HG03571 (cell line): ENCODE data around the gene MLYCD.

ENCODE experiments used
- ATAC-seq: cut with Tn5 transposase; IDR thresholded peaks from one replicate; pipeline ENCODE4 v1.9.1; 2021; ENCODE audit not compliant: unreplicated experiment

MLYCD gene

DNA sequence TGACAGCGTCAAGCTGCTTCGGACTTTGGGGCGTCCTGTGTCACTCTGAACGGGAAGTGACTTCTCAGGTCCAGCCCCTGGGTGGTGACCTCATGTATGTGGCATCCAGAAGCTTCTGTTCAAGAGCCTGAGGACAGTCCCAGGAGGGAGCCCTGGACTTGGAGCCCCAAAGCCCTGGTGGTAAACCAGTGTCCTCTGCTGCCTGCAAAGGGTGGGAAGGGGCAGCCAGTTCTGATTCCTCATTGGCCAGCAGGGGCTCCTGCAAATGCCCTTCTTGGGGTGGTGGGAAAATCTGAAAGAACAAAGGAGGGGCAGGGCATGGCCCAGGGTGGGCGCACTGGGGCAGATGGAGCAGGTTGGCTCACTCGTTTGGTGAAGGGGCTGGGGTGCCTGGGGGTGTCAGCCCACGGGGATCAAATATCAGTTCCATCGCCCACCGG, 55.7 kb downstream of the MLYCD start:
- no peak for ATAC-seq

DNA sequence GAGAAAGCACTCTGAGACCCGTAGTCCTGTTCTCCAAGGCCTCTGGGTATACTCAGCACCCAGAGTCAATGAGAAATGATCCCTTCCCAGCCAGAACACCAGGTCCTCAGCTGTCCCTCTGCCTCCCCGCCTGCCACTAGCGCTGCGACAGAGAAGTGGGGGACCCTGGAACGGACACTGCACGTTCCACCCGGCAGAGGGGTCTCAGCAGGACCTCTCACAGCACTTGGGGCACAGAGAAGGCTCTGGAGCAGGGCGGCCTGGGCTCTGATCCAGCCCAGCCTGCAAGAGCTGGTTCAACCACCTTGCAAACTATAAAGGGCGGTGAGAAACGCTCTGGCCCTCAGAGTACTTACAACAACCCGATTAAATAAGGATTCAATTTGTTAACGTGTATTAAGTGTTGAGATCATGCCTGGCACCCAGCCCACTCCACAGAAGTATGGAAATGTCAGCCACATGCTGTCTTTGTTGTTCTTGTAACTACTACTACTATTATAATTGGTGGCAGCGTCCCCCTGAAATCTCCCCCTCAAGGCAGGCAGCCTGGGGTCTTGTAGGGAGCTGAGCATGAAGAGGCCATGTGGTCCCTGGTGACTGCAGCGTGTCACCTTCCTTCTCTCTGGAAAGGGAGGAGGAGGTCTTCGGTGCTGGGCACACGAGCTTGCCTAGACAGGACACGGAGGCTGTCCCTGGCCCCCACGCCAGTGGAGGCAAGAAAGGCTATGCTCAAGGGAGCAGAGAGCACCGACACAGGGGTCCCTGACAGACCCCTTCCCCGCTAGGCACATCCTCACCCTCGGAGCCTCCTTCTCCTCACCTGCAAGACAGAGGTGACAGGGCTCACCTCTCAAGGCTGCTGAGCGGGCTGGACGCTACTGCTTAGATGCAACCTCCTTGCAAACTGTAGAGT, 56.6 kb downstream of the MLYCD start:
- no peak for ATAC-seq

DNA sequence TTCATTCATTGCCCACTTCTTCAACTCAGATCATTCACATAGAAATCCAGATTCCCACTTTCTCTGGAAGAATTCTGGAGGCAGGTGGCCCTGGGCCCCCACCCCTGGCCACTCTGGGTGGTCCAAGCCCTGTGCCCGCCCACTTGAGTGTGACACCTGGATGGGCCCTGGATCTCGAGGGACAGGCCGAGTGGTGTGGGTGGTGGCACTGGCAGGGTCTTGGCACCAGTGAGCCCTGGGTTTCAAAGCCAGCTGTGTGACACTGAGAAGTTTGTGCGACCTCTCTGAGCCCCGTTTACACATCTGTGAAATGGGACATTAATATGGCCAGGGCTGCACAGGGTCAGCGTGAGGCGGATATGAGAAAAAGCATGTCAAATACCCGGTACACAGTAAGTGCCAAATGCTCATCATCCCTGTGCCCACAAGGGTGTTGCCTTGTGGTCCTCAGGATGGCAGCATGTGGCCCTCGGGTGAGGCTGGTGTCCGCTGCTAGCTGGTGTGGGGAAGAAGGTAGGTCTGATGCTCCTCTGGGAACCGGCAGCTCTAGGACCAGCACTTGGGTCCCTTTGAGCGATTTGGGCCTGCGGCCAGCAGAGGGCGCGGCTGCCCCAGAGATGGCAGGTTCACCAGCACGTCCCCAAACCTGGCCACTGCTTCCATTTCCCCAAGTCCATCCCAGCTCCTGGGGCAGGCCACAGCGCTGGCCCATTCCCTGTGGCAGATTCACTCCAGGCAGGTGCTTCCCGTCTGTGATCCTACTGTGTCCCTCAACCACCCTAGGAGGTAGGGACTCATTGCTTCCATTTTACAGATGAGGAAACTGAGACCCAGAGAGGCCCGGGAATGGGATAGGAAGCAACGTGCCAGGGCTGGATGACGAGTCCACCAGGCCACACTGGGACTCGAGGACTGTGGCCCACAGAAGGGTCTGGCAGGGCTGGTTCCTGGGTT, 57.7 kb downstream of the MLYCD start:
- ATAC-seq: no peak

DNA sequence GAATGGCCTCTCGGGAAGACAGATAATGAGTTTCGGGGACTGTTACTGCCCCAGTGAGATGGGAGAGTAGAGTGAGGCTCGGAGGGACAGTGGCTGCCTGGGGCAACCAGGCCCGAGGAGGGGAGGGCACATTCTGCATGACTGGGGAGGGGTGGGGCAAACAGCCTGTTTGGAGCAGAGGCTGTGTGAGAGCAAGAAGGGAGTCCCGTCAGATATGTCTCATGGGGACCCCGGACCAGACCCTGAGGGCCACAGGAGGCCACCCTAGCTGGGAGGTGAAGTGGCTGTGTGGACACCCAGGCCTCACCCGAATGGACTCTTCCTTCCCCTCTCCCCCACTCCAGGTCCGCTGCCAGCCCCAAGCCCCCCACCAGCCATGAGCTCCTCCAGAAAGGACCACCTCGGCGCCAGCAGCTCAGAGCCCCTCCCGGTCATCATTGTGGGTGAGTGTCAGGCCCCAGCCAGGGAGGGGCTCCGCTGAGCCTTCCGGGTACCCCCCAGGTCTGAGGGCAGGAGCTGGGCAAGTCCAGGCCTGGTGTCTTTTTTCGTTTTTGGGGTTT, 58.5 kb downstream of the MLYCD start:
- ATAC-seq: no peak

DNA sequence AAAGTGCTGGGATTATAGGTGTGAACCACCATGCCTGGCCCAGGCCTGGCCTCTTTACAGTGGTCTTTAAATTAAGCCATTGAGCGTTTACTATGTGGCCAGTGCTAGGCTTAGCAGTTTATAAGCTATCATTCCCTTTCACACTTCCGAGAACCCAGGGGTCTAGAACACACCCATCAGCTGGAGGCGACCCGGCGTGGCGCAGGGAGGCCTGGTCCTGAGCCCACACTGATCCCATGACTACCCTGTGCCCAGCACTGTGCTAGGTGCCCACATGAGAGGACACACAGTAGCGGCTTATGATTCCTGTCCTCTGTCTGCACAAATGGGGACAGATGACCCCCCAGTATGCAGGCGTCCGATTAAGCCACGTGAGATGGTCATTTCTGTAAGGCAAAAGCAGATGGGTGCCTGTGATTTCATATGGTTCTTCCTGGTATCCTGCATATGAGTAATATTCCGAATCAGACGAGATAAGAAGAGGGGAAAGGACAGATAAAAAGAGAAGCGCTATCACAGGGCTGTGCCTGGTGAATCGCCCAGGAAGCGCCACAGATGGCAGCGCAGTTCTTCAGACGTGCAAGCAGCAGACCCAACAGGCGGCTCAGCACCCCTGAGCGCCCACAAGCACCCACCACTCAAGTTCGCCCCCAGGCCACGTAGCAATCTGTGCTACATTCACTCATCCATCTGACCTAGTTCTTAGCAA, 59.4 kb downstream of the MLYCD start:
- ATAC-seq: no peak

DNA sequence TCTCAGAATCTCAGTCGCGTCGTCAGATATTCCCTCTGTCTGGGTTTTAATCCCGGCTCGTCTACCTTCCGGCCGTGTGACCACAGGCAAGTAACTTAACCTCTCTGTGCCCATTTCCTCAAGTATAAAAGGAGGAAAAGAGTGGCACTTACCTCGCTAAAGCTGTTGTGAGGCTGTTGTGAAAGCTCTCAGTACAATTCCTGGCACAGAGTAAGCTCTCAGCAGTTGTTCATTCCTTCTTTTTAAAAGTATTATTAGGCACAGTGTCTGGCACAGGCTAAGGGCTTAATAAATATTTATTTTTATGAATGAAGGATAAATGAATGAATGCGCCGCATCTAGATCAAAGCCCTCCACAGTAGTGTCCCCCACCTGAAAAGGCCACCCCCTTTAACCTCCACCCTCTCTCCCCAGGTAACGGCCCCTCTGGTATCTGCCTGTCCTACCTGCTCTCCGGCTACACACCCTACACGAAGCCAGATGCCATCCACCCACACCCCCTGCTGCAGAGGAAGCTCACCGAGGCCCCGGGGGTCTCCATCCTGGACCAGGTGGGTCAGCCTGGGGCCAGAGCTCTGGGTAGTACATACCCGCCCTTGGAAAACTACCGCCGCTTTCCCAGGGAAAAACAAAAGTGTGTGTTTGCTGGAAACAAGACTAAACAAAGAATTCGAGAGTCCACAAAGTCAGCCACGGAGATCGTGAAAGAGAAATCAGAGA, 60.1 kb downstream of the MLYCD start:
- ATAC-seq: no peak

DNA sequence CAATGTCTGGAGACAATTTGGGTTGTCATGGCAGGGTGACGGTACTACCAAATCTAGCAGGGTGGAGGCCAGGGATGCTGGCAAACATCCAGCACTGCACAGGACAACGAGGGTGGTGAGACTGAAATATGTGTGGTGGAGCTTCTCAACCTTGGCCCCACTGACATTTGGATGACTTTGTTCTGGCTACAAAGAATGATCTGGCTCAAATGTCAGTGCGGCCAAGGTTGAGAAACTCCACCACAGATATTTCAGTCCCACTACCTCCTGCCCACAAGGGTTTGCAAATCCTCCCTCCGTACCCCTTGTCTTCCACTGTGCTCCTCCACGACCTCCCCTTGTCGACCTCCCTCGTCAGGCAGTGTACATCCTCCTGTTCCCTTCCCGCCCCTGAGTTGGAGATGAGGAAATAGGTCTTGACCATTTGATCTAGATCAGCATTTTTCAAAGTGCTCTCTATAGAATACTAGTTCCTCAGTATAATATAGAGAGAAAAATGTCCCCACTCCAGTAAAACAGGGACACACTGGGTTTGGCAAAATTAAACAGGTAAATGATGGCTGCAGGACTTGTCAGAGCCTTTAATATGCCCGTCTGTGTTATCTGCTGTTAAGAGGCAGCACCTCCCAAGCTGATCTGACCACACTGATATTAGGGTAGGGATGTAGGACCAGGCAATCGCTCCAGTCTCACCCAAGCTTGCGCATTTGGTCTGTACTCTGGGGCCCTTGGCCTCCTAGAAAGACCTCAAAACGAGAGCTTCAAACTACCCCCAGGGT, 60.9 kb downstream of the MLYCD start:
- no peak for ATAC-seq

DNA sequence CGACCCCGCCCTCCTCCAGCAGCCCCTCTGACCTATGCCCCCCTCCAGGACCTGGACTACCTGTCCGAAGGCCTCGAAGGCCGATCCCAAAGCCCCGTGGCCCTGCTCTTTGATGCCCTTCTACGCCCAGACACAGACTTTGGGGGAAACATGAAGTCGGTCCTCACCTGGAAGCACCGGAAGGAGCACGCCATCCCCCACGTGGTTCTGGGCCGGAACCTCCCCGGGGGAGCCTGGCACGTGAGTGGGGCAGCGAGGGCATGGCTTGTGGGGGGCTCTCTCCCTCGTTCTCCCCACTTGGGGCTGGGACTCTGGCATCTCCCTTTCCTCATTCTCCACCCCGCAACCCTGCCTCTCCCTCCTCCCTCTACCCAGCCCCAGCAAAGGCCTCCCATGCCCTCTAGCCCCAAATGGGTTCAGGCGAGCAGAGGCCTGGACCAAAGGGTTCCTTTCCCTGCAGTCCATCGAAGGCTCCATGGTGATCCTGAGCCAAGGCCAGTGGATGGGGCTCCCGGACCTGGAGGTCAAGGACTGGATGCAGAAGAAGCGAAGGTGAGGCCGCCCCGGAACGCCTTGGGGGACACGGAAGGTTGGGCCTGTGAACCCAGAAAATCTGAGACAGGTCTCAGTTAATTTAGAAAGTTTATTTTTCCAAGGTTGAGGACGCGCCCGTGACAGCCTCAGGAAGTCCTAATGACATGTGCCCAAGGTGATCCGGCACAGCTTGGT, 61.8 kb downstream of the MLYCD start:
- ATAC-seq: no peak

DNA sequence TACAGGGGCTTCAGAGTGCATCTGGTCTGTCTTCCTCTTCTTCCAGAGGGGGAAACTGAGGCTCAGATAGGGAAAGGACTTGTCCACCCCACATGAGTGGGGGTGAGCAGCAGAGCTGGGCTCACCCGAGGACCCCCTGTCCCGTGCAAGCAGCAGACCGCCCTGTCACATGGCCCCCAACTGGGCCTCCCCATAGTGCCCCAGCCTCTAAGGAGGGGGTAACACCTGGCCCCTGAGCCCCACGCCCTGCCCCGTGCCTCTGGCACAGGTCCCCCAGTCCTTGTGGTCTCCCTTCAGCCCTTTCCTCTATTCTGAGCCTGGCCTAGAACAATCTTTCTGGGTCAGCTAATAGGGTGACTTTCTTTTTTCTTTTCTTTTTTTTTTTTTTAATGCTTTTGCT, 62.7 kb downstream of the MLYCD start:
- no peak for ATAC-seq

DNA sequence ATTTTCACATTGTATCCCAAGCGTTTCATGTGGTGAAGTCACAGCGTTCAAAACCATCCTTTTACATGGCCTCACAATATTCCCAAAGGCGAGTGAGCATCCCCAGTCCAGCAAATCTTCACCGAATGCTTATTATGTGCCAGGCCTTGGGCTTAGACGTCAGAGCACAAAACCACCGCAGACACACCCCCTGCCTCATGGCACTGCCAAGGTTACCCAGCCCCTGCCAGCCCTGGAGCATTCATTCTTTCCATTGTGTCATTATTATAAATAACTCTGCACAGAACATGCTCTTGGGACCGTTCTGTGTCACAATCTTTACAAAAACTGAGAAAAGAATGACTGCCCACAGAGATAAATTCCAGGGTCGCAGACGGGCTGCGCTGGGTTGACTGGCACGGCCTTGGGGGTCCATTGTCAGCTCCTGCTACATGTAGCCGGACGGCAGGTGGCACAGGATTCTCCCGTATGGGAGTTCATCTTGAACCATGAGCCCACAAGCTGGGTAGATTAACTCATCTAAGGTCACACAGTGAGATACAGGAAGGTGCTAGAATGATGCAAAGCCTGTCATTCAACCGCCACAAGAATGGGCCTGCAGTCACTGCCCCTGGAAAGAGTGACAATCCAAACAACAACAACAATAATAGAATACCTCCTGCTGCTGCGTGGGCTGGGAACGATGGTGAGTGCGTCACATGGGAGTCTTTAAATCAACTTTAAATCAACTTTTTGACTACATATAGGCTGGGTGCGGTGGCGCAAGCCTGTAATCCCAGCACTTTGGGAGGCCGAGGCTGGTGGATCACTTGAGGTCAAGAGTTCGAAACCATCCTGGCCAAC, 64.6 kb downstream of the MLYCD start:
- no peak for ATAC-seq

DNA sequence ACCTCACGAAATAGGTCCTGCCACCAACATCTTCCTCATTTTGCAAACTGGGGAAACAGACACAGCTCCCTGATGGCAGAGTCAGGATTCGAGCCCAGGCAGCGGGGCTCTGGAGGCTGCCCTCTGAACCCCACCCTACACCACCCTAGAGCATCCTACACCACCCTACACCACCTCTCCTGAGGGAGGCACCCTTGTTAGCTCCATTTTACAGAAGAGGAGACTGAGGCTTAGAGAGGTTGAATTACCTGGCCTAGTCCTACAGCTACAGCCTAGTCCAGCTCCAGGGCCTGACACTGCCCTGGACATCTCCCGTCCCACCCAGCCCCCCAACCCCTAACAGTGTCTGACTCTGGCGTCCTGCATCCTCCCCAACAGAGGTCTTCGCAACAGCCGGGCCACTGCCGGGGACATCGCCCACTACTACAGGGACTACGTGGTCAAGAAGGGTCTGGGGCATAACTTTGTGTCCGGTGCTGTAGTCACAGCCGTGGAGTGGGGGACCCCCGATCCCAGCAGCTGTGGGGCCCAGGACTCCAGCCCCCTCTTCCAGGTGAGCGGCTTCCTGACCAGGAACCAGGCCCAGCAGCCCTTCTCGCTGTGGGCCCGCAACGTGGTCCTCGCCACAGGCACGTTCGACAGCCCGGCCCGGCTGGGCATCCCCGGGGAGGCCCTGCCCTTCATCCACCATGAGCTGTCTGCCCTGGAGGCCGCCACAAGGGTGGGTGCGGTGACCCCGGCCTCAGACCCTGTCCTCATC, 65.9 kb downstream of the MLYCD start:
- ATAC-seq: no peak

DNA sequence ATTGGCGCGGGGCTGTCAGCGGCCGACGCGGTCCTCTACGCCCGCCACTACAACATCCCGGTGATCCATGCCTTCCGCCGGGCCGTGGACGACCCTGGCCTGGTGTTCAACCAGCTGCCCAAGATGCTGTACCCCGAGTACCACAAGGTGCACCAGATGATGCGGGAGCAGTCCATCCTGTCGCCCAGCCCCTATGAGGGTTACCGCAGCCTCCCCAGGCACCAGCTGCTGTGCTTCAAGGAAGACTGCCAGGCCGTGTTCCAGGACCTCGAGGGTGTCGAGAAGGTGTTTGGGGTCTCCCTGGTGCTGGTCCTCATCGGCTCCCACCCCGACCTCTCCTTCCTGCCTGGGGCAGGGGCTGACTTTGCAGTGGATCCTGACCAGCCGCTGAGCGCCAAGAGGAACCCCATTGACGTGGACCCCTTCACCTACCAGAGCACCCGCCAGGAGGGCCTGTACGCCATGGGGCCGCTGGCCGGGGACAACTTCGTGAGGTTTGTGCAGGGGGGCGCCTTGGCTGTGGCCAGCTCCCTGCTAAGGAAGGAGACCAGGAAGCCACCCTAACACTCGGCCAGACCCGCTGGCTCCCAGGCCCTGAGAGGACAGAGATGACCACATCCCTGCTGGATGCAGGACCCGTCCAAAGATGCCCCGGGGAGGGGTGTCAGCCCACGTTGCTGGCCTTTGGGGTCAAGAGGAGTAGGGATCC, 66.7 kb downstream of the MLYCD start:
- ATAC-seq: no peak

DNA sequence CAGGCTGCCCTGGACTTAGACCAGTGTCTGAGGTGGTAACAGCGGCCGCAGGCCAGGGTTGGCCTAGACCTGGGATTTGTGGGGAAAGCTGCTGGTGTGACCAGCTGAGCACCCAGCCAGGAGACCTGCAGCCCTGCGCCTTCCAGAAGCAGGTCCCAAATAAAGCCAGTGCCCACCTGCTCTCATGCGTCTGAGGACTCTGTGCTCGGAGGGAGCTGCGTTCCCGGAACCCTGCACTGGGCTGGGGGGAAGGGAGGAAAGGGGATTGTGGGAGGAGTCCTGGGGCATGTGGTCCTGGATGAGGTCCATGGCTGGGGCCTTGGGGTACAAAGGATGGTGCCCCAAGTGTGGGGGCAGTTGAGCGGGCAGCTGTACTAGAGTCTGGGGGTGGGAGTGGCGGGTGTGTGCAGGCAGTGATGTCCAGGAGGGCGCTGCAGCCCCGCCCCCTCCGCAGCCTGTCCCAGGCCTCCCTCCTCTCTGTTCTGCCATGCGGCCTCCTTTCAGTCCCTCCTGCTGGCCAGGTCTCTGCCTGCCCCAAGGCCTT, 67.3 kb downstream of the MLYCD start:
- ATAC-seq: no peak

DNA sequence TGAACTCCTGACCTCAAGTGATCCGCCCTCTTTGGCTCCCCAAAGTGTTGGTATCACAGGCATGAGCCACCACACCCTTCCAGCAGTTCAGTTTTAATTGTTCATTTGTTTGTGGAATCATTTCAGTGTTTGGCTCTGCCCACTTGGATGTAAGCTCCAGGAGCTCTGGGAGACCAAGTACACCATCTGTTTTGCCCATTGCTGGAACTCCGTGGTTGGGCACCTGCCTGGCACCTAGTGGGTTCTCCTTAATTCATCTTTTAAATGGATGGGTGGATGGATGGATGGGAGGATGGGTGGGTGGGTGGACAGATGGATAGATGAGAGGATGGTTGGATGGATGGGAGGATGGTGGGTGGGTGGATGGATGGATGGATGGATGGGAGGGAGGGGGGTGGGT, 68.2 kb downstream of the MLYCD start:
- ATAC-seq: no peak

DNA sequence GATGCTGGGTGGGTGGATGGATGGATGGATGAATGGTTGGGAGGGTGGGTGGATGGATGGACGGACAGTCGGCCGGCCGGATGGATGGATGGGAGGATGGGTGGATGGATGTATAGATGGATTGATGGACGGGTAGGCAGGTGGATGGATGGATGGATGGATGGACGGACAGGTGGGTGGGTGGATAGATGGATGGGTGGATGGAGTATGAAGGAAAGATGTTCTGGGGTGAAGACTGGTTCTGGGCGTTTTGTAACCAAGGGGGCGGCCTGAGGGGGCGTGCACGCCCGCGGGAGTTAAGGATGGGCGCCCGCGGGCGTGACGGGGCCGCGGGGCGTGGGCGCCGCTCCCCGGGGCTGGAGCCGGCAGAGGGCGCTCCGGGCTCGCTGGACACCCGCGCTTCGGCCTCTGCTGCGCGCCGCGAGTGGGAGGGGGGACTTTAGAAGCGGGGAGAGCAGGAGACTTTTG, 69.0 kb downstream of the MLYCD start, which contains the start of gene NECAB2:
Gene NECAB2 (plus strand): TSS at position 407 of the 468 bp plus-strand sequence. CDS start 405 bp downstream, outside the sequence.
- ATAC-seq: no peak

DNA sequence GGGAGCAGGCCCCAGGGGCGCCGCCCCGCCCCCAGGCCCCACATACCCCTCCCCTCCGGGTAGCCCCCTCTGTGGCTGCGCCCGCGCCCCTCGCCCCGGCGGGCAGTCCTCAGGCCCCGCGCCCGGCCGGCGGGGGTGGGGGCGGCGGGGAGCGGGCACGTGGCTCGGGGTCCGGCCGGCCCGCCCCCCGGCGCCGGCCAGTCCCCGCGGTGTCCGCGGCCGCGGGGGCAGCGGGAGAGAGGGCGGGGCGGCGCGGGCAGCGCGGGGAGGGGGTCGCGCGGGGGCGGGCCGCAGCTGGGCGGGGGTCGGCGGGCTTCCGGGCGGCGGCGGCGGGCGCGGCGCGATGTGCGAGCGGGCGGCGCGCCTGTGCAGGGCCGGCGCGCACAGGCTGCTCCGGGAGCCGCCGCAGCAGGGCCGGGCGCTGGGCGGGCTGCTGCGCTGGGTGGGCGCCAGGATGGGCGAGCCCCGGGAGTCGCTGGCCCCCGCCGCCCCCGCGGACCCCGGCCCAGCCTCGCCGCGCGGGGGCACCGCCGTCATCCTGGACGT, 69.5 kb downstream of the MLYCD start:
- ATAC-seq: no peak
